Hematopoietic multipotent progenitor cell treated with erythropoietin and hydrocortisone succinate and interleukin-3 and kit ligand, for 15 days (in vitro differentiated cells): ENCODE data around the gene GRK1.

Source experiments
- DNase-seq: peaks from one replicate; pipeline ENCODE4 v3.0.0-alpha.2; 2015; ENCODE audit warnings: low spot score

The GRK1 gene

DNA sequence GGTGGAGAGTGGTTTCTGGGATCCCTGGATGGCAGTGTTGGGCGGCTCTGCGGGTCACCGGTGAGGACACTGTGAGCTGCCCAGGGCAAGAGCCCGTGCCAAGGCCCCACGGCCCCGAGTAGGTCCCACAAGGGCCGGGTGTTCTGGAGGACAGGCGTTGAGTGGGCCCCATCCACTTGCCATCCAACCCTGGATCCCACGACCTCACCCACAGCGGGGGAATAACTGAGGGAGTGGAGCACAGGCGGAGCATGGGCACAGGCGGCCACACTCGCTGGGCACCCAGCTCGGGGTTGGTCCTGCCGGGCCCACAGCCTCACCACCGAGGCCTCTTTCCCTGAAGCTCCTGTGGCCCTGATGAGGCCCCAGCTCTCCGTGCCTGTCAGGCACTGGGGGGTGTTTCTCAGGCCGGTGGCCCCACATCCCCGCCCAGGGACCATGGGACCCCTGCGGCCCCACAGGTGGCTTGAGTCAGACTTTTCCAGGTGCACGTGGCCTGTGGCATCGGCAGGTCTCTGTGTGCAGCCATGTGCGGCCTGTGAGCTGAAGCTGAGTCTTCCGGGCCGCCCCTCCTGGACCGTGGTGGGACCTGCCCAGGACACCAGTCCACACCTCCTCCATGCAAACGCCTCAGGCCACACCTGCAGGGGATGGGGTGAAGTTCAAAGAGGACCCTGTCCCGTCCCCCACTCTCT is 108.6 kb downstream of the GRK1 start:
- DNase-seq, result no peak

- no peak for DNase-seq
These were observed 109.5 kb downstream of the GRK1 start for GRCh38 chr13:113776231-113777125.

GRCh38 chr13:113777311-113778260 is 110.6 kb downstream of the GRK1 start:
- DNase-seq, result no peak

- no peak for DNase-seq
These were observed 114.6 kb downstream of the GRK1 start for GRCh38 chr13:113781571-113781970.

- DNase-seq, result no peak
These were observed 115.5 kb downstream of the GRK1 start for GRCh38 chr13:113782472-113782871.

DNA sequence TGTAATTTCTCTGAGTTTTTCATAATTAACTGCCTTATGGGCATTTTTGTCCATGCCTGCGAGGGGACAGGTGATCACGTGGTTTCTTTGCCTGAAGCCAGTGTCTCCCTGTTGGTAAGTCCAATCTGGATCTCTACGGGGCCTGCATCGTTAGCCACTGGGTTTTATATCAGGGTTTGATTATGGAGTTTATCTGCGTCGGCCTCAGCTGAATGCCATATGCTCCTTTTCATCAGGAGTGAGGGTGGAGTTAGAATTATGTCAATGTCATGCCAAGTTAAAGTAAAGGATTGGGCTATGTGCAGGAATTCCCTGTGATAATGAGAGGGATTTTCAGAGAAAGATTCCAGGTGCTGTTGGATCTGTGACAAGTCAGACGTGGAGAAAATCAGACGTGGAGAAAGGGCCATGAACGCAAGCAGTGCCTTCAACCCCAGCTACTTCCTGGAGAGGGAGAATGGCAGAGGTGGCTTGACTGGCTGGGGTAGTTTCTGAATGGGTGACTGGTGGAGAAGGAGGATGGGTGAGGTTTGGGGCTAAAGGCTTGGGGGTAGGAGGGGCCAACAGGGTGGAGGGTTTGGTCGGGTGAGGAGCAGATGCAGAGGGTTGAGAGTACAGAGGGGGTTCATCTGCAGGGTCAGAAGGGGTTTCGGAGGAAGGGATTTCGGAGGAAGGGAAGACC is 116.3 kb downstream of the GRK1 start:
- no peak for DNase-seq

DNA sequence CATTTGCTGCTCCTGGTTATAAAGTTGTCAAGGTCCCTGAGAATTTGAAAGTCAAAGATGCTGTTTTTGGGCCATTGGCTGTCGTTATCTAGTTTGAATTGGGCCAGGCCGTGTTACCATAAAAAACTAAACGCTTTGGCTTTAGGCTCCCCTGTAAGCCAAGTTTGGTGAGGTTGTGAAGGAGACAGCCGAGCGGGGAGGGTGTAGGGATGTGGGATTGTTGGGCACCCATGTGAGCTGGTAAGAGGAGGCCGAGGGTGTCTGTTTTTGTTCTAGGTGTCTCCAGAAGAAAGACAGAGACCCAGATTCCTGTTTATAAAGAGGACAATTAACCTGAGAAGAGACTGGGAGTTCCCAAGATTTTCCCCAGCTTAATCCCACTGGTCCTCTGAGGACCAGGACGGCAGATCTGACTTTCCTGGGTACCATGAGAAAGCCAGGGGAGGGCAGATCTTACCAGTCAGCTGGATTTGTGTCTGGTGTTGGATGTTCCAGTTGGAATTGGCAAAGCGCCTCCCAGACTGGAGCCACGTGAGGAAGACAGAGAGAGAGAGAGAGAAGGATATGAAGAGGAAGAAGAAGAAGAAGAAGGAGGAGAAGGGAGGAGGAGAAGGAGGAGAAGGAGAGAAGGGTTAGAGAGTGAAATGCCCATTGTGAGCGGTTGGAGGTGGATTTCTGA is 117.1 kb downstream of the GRK1 start:
- DNase-seq, result no peak

DNA sequence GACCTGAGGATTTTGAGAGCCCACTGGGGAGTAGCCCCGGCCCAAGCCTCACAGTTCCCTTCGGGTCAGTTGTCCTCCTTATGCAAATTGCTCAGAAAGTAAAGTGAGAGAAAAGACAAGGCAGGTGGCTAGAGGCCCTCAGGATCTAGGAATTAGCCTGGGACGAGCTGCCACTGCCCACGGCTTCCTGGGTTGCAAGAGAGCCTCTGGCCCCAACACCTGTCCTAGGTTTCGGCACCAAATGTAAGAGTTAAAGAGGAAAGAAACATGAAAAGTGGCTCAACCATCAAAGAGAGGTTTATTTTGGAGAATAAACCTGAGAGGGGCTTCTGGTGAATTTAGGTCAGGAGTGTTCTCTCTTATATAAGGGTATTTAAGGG is 117.6 kb downstream of the GRK1 start:
- DNase-seq, result no peak

- DNase-seq, result no peak
These were observed 118.3 kb downstream of the GRK1 start for GRCh38 chr13:113785051-113786010.

GRCh38 chr13:113786262-113786841 is 119.3 kb downstream of the GRK1 start:
- no peak for DNase-seq
